Measurements from ENCODE around the gene ARPC4.

ARPC4 gene

GRCh38 chr3:9781978-9782603 is 10.8 kb upstream of the ARPC4 start:
- TF ChIP-seq CTCF (IDR thresholded peaks at IDR 0.05; ENCODE audit: low read depth, low read length, missing control alignments): no peak
- DNase-seq (ENCODE audit: extremely low read depth, low read depth): no peak
- no peak overlapping the region for H3K4me3 ChIP-seq (replicated peaks; ENCODE audit: low read depth, low read length)

- H3K4me3 ChIP-seq (replicated peaks; ENCODE audit: low read depth, low read length): no peak overlapping the region
- DNase-seq (ENCODE audit: extremely low read depth, low read depth): no peak
- no peak for TF ChIP-seq CTCF (IDR thresholded peaks at IDR 0.05; ENCODE audit: low read depth, low read length, missing control alignments)
Observed at GRCh38 chr3:9782770-9783169, 10.1 kb upstream of the ARPC4 start.

DNA sequence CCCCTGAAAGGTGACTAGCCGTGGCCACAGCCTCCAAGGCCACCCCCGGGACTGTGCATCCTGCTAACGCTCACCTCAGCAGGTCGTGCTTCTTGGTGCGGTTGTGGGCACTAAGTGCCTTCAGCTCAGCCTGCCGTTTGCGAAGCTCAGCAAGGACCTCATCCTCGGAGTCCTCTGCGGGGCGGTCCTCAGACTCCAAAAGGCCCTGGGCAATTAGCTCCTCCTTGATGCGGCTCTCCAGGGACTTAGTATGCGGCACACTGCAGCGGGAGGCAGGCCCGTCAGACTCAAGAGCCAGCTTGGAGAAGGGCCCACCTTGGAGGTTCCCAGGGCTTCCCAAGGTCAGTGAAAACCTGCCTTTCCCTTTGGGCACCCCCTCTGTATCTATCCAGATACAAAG is 8.9 kb upstream of the ARPC4 start:
- TF ChIP-seq CTCF (IDR thresholded peaks at IDR 0.05; ENCODE audit: low read depth, low read length, missing control alignments): no peak

DNA sequence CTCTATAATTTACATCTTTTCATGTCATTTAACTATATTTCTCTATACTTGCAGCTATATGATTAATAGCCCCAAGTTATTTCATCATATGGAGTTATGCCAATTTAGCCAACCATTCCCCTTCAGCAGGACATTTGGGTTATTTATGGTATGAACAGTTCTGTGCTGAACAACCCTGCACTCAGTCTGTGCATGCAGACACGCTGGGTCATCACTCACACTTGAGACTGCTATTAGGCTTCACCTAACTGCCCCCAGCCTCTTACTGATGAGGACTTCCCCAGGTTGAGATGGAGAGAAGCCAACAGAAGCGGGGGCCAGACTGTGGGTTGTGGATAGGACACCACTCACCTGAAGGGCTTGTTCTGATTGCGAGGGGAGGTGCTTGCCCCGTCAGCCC is 7.9 kb upstream of the ARPC4 start:
- DNase-seq (ENCODE audit: extremely low read depth, low read depth): no peak
- no peak for TF ChIP-seq CTCF (IDR thresholded peaks at IDR 0.05; ENCODE audit: low read depth, low read length, missing control alignments)
- H3K4me3 ChIP-seq (replicated peaks; ENCODE audit: low read depth, low read length): no peak overlapping the region

More for the DNA sequence above, 8.9 kb upstream of the ARPC4 start:
- H3K4me3 ChIP-seq (replicated peaks; ENCODE audit: low read depth, low read length): no peak overlapping the region
- no peak for DNase-seq (ENCODE audit: extremely low read depth, low read depth)

- H3K4me3 ChIP-seq (replicated peaks; ENCODE audit: low read depth, low read length): no peak overlapping the region
- TF ChIP-seq CTCF (IDR thresholded peaks at IDR 0.05; ENCODE audit: low read depth, low read length, missing control alignments): no peak
- DNase-seq (ENCODE audit: extremely low read depth, low read depth): no peak
Observed at GRCh38 chr3:9785602-9786001, 7.3 kb upstream of the ARPC4 start.

DNA sequence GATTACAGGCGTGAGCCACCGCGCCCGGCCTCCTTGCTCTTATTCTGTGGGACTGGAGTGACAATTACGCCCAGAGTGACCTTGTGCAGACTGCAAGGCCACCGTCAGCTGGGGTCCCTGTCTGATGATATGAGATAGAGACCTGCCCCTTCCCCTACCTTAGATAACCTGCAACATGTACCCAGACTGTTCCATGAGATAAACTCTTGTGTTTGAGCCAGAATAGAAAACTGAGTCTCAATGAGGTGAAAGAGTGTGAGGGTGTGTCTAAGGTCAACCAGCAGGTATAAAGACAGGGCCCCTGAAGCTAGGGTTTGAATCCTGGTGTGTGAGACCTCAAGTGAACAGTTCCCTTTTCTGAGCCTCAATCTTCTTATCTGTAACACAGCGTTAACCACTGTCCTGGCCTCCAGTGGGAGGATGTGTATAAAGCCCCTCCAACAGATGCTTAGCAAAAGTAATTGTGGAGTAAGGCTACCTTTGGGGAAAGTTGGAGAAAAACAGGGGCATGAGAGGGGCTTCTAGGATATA is 6.6 kb upstream of the ARPC4 start:
- no peak overlapping the region for H3K4me3 ChIP-seq (replicated peaks; ENCODE audit: low read depth, low read length)
- no peak for DNase-seq (ENCODE audit: extremely low read depth, low read depth)
- TF ChIP-seq CTCF (IDR thresholded peaks at IDR 0.05; ENCODE audit: low read depth, low read length, missing control alignments): no peak
